ENCODE data around the gene CTTNBP2.
A peak's percentile ranks its signal among the peaks of the same experiment; 100 is the strongest.
"Not testable (repeated sequence)": the region's sequence is repeated elsewhere in the genome, so short reads cannot be mapped to it uniquely, and the experiment has no call there.

CTTNBP2 gene

GRCh38 chr7:117737926-117738325 lies 135.3 kb downstream of the CTTNBP2 start:
- DNase-seq (ENCODE audit: low read depth in 2 of 2), result no peak

DNA sequence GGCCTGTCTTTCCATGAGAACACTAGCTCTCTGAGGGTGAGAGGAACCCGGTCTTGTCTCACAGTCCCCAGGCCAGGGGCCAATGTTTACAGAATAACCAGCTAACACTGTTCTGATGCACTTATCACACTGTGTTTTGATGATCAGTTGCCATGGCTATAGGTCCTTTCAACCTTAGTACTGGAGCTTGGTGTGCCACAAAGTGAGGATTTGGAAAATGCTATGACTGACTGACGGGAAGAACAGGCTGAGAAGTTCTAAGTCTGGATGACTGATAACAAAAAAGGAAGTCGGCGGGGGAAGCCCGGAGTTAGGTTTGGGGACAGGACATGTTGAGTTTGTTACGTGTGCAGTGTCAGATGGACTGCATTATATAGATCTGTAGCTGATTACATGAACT lies 141.8 kb downstream of the CTTNBP2 start:
- DNase-seq (ENCODE audit: low read depth in 2 of 2), result peak in 1 of 2 experiments; percentile 1

DNA sequence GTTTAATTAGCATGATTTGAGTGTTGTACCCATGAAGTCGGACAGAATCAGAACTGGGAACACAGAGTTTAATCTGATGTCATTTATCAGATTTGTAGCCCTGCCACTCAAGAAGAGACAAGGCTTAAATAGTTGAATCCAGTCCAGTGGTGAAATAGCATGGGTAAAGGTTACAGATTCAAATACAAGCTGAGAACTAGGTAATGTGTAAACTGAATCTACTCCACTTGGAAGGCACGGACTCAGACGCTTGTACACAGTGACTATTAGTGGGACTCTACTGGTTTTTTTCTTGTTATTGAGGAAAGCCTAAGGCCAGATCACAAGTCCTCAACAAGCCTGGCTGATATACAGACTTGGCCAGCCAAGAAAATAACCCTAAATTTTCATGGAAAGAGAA lies 142.9 kb downstream of the CTTNBP2 start:
- DNase-seq (ENCODE audit: low read depth in 2 of 2), result no peak

DNA sequence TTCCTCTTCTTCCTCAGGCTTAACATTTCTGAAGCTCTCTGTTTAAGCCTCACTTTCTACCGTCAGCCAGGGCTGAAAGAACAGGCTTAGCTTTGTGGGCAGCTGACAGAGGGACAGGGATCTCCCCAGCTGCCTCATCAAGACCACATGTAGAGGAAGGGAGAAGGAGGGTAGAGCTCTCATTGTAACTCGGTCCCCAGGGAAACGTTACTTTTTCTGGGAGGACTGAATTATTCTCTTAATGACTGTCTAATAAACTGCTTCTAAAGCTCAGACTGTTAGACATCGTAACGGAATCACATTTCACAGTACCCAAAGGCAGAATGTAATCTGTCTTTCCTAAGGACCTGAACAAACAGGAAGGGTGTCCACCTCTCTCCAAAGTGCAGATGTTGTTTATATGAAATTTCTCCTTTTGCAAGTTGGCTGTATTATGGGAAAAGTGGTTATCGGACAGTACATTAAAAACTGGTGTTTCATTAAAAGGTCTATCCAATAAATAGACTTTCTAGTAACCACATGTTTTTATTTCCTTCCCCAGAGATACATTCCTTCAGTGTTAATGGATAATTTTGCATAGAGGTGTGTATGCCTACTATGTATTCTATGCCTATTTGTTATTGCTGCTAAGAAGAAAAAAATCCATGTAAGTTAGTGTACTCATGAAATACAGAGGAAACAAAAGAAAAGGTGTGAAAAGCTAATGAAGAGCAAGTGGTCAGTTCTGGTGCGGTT lies 144.2 kb downstream of the CTTNBP2 start:
- no peak for DNase-seq (ENCODE audit: low read depth in 2 of 2)

DNA sequence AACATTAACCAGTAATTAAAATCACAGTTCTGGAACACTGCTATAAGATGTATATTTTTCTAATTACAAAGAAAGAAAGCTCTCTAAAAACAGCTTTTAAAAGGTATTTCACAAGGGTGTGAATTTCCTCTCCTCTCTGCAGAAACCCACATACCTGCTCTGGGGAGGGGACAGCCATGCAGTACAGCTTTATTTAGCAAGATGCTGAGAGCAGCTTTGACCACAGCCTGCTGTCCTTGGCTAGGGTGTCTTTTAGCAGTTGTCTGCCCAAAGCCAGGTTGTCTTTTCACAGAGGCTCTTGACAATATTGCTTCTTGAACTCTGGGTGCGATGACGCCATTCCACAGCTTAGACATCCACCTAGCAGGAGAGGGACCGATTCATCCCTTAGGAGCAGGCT lies 148.3 kb downstream of the CTTNBP2 start:
- DNase-seq (ENCODE audit: low read depth in 2 of 2), result no peak

- DNase-seq (ENCODE audit: low read depth in 2 of 2), result no peak
These were observed 153.9 kb downstream of the CTTNBP2 start for GRCh38 chr7:117719377-117719776.

DNA sequence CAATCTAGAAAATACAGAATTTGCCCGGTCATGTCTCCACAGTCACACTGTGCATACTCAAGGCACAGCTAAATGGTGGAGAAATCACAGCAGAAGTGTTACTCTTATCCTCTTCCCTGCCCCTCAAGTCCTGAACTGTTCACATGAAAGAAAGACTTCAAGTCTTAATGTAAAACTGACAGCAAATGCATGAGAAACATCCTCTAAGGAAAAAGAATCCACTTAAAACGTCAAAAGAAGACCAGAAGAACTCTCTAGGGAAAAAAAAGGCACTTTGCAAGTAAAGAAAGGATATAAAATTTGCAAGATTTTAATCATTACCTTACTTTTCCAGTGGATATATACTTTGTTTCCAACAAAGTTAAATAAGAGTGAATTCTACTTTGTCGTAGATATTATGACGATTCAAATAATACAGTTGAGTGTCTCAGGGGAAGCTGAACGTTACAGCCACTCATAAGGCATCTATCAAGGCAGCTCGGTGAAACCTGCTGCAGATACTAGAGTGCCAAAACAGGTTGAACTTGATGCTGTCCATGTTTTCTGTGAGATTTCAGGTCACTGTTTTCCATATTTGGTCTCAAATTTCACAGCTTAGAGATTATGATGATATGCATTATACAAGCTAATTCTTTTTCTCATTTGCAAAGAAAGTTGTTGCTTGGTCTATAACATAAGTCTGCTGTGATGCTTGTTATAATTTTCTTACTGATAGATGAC lies 155.0 kb downstream of the CTTNBP2 start:
- no peak for DNase-seq (ENCODE audit: low read depth in 2 of 2)

GRCh38 chr7:117717357-117717756 lies 155.9 kb downstream of the CTTNBP2 start:
- DNase-seq (ENCODE audit: low read depth in 2 of 2), result no peak

GRCh38 chr7:117716707-117717299 lies 156.4 kb downstream of the CTTNBP2 start:
- no peak for DNase-seq (ENCODE audit: low read depth in 2 of 2)

GRCh38 chr7:117715784-117716445 lies 157.3 kb downstream of the CTTNBP2 start:
- DNase-seq (ENCODE audit: low read depth in 2 of 2), result no peak

- DNase-seq (ENCODE audit: low read depth in 2 of 2), result no peak
These were observed 161.7 kb downstream of the CTTNBP2 start for GRCh38 chr7:117711556-117711955.

DNA sequence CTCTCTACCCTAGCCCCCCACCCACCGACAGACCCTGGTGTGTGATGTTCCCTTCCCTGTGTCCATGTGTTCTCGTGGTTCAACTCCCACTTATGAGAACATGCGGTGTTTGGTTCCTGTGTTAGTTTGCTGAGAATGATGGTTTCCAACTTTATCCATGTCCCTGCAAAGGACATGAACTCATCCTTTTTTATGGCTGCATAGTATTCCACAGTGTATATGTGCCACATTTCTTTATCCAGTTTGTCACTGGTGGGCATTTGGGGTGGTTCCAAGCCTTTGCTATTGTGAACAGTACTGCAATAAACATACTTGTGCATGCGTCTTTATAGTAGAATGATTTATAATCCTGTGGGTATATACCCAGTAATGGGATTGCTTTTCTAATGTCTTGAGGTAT lies 165.1 kb downstream of the CTTNBP2 start:
- DNase-seq (ENCODE audit: low read depth in 2 of 2), result not testable (repeated sequence)

DNA sequence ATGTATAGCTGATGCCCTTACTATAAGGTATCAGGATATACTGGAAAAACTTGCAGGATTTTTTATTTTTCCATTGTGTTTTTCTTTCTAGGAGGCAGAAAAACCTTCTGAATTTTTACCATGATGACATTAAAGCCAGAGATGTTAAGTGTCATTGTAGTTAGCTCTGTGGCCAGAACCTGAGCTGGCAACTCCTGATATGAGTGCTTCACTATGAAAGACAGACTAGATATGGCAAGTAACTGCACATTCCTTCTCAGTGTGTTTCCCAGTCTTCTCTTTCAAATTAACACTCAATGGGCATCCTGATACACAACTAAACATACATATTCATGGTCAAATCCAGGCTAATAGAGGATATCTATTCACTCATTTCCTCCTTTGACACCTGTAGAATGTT lies 166.2 kb downstream of the CTTNBP2 start:
- no peak for DNase-seq (ENCODE audit: low read depth in 2 of 2)

DNA sequence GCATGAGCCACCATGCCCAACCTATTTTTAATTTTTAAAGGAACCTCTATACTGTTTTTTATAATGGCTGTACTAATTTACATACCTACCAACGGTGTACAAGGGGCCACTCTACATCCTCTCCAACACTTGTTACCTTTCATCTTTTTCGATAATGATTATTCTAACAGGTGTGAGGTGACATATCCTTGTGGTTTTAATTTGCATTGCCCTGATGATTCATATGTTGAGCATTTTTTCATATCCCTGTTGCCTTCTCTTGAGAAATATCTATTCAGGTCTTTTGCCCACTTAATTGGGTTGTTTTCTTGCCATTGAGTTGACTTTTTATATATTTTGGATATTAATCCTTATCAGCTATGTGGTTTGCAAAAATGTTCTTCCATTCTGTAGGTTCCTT lies 167.0 kb downstream of the CTTNBP2 start:
- DNase-seq (ENCODE audit: low read depth in 2 of 2), result no peak

DNA sequence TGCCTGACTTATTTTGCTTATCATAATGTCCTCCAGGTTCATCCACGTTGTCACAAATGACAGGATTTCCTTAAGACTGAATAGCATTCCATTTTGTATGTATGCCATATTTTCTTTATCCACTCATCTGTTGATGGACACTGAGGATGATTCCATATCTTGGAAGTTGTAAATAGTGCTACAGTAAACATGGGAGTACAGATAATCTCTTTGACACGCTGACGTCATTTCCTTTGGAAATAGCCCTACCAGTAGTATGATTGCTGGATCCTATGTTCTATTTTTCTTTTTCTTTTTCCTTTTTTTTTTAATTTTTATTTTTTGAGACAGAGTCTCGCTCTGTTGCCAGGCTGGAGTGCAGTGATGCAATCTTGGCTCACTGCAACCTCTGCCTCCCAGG lies 167.6 kb downstream of the CTTNBP2 start:
- no peak for DNase-seq (ENCODE audit: low read depth in 2 of 2)

- DNase-seq (ENCODE audit: low read depth in 2 of 2), result no peak
These were observed 169.2 kb downstream of the CTTNBP2 start for GRCh38 chr7:117704063-117704462.

GRCh38 chr7:117698018-117698417 lies 175.2 kb downstream of the CTTNBP2 start:
- no peak for DNase-seq (ENCODE audit: low read depth in 2 of 2)

DNA sequence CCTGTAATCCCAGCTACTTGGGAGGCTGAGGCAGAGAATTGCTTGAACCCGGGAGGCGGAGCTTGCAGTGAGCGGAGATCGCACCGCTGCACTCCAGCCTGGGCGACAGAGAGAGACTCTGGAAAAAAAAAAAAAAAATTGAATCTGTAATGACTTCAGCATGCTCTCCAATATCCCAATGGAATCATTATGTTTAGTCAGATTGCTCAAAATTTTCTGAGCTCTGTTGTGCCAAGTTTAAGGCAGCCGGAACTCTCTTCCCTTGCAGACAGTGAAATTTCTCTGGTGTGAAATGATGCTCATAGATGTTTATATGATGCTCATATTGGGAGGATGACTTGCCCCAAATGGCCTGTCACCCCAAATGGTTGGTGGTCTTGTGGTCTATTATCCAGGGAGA lies 180.9 kb downstream of the CTTNBP2 start:
- DNase-seq (ENCODE audit: low read depth in 2 of 2), result no peak

DNA sequence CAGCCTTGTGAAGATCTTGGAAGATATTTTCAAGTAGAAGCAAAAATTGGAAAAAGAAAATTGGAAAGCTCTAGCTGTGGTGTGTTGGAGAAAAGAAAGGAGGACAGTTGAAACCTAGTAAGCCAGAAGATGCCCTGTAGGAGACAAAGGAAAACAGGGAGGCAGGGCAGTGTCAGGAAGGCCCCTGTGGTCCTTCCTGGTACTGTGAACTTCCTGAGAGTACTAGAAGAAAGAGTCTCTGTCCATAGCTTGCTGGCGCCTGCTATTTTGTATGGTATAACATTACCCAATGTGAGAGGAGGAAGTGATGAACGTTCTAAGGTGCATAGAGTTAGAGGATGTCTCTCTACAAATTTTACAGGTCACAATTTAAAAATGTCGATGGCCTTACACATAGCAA lies 183.1 kb downstream of the CTTNBP2 start:
- DNase-seq (ENCODE audit: low read depth in 2 of 2), result no peak

GRCh38 chr7:117689406-117689805 lies 183.8 kb downstream of the CTTNBP2 start:
- no peak for DNase-seq (ENCODE audit: low read depth in 2 of 2)

GRCh38 chr7:117688126-117688525 lies 185.1 kb downstream of the CTTNBP2 start:
- DNase-seq (ENCODE audit: low read depth in 2 of 2), result no peak

- no peak for DNase-seq (ENCODE audit: low read depth in 2 of 2)
These were observed 186.8 kb downstream of the CTTNBP2 start for GRCh38 chr7:117686311-117686935.

Measured in stimulated activated CD4-positive, alpha-beta T cell treated with anti-CD3 and anti-CD28 coated beads, Interleukin-12 subunit alpha, Interleukin-12 subunit beta, amount 100 ng/mL, for 24 hours (primary cell).